DLD1 (cell line): ENCODE results near the gene BRF1.
"Not testable (repeated sequence)": the region's sequence is repeated elsewhere in the genome, so short reads cannot be mapped to it uniquely, and the experiment has no call there.

Experiments used
- in situ Hi-C: cut with HindIII; loops from 2 replicates; pipeline ENCODE4 v1.10.0; 2017; ENCODE audit warnings: low sequenced_read_pairs

The BRF1 gene

GRCh38 chr14:105300542-105301102 lies at the start of gene BRF1:
Gene BRF1 (minus strand): TSS chr14:105301001. CDS start chr14:105300629, 372 bp downstream.
- in situ Hi-C loops, result no loop called here

DNA sequence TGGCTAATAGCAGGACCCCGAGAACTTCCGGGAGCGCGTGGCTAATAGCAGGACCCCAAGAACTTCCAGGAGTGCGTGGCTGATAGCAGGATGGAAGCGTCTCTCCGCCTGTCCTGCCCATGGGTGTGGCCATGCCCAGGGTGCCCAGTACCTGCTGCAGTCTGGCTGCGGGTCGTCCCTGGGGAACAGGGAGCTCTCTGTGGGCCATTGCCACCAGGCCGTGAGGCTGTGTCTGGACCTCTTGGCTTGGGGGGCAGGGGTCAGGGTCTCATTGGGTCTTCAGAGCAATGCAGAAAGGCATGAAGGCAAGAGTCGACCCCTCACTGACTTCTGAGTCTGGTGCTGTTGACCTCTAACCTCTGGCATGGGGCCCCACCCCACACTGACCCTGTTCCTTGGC lies 49.2 kb upstream of the BRF1 start:
- in situ Hi-C loops, result loop anchor here (10.0 kb wide), 1 partner anchor 415 kb away; no protein-coding TSS in a partner anchor

DNA sequence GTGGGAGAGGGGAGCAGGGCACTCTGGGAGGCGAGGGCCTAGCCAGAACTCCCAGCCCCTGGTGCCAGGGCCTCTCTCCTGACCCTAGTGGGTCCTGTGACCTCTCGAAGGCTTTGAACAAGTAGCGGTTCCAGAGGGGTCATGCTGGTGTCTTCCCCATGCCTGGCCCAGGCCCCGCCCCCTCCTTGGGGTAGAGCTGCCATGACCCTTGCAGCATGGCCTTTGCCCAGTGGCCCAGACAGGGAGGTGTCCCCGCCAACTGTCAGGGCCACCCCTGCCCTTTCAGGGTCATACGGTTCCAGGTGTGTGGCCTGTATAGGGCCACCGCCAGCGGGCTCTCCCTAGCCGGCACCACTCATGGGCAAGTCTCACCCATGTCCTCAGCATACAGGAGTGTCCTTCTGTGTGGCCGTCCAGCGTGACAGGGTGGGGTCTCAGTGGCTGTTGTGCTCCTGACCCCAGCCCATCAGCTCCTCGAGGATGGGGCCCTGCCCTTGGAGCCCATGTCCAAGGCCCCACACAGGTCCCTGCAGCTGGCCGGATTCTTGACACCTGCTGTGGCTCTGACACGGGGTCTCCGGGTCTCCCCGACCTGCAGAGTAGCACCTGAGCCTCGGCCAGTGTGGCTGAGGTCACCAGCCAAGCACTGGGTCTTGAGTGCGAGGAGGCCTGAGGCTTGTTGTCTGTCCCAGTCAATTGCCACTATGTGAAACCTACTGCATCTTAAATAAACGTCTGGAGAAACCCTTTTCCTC lies 48.3 kb upstream of the BRF1 start:
- in situ Hi-C loops, result no loop called here

GRCh38 chr14:105348169-105348944 lies 47.6 kb upstream of the BRF1 start:
- in situ Hi-C loops, result no loop called here

GRCh38 chr14:105347587-105347968 lies 46.8 kb upstream of the BRF1 start:
- in situ Hi-C loops, result no loop called here

DNA sequence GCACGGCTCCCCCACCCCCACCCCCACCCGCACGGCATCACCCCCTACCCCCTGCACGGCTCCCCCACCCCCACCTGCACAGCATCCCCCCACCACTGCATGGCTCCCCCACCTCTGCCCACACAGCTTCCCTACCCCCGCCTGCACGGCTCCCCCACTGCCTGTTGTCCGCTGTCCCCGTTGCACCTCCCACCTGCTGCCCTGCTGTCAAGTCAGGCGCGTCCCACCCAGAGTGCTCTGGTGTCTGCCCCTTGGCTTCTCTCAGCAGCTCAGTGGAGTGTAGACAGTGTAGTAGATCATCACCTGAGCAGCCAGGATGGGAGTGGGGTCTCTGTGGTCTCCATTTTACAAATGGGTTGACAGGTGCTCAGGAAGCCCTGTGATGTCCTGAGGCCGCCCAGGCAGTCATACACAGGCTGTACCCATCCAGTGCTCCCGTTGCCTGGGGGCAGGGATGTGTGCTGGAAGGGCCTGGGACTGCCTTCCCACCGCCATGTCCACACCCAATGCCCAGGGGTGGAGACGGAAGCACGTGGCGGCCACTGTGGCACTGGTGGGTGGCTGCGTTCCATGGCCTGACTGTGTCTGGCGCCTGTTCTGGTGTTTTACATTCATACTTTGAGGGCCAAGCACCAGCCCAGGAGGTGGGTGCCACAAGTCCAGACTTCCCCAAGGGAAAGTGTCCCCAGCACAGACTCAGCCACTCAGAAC lies 46.2 kb upstream of the BRF1 start:
- in situ Hi-C loops, result no loop called here

- in situ Hi-C loops, result no loop called here
Observed at GRCh38 chr14:105346200-105346533, 45.4 kb upstream of the BRF1 start.

- in situ Hi-C loops, result no loop called here
Observed at GRCh38 chr14:105343194-105343593, 42.4 kb upstream of the BRF1 start.

- in situ Hi-C loops, result no loop called here
Observed at GRCh38 chr14:105340821-105341733, 40.3 kb upstream of the BRF1 start.

DNA sequence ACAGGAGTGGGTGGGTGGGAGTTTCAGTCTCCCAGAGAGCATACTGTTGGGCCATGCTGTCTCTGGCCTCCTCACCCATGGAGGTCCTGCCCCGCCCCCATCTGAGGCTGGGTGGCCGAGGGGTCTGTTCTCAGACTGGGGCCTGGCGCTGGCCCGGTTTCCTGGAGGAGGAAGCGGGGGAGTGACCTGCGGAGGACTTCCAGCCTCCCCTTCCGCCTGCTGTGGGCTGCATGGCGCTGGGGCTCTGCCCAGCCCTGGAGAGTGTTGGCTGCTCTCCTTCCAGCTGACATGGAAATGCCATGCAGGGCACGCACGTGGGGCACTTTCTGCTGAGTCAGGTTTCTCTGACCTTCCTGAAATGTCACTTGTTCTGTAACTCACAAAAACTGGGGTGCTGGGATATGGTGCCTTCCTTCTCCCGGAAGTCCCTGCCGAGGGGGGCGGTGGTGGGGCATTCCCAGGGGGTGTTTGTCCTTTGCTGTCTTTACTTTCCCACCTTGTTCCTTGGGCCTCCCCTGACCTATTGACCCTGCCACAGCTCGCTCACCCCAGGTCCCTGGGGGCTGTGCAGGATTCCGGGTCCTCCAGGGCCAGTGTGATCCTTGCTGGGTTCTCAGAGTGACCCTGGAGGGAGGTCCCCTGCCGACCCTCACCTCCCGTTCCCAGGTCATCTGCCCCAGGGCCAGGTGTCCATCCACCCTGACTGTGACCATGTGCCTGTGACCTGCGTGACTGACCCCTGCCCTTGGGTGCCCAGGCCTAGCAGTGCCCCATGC lies 37.4 kb upstream of the BRF1 start:
- in situ Hi-C loops, result no loop called here

GRCh38 chr14:105337433-105337832 lies 36.6 kb upstream of the BRF1 start:
- in situ Hi-C loops, result no loop called here

- in situ Hi-C loops, result no loop called here
Observed at GRCh38 chr14:105336477-105337287, 35.9 kb upstream of the BRF1 start.

DNA sequence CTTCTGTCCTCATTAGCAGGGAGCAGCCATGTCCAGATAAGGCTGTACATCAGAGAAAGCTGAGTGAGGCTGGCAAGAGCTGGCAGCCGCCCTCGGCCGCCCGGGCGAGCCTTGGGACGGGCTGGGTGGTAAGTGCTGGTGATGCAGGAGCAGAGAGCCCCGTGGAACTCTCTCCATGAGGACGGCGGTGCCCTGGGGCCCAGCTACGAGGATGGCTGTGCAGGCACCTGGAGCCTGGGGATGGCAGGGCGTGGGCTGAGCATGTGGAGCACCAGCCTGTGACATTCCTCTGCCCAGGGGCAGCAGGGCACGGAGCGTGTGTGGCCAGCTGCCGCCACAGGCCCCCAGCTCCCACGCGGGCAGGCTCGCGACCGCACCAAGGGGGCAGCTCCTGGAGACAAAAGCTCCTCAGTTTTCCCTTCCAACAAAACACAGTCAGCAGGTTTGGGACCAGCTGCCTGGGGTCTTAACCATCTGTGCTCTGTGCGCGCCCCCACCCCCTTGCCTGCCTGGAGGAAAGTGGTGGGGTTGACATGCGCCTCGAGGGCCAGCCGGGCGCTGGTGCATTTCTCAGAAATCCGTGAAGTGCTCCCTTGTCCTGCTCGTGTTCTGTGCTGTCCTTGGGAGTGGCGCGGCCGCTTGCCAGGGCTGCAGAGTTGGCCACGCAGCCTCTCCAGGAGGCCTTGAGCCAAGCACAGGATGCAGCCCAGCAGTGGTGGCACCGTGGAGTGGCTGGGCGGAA lies 35.1 kb upstream of the BRF1 start:
- in situ Hi-C loops, result no loop called here

DNA sequence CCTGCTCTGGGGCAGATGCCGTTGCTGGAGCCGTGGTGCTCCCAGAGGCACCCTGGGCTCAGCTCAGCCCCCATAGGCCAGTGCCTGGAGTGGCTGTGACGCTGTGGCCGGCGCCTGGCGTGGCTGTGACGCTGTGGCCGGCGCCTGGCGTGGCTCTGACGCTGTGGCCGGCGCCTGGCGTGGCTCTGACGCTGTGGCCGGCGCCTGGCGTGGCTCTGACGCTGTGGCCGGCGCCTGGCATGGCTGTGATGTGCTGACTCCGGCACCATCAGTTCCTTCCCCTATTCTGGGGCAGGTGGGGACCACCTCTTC lies 34.4 kb upstream of the BRF1 start:
- in situ Hi-C loops, result not testable (repeated sequence)

- in situ Hi-C loops, result no loop called here
Observed at GRCh38 chr14:105334383-105335230, 33.8 kb upstream of the BRF1 start.

DNA sequence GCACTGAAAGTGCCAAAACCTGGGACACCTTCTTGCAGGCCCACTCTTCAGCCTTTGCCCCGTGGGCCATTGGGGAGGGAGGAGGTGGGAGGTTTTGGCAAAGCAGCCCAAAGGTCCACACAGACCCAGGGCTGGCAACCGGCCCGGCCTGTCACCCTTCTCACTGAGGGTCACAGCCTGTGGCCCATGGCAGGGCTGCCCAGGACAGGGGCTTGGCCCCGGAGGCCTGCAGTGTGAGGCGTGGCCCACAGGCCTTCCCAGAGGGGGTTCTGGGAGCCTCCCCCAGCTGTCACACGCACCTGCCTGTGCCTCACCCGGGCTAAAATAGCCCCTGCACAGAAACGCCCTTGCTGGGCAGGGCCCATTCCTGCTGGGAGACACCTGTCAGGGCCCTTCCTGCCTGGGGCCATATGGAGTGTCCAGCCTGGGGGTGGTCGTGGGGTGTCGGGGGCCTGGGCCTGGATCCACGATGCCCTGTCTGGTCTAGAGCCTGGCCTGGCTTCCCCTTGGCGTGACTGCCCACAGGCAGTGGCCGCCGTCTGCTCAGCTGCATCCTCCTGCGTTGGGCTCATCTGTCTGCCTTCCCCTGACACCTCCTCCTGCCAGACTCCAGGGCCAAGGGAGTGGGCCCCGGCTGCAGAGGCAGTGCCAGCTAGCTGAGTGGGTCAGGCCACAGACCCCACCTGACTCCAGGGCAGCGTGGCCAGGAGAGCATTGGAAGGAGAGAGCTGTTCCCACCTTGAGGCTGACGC lies 33.0 kb upstream of the BRF1 start:
- in situ Hi-C loops, result no loop called here

- in situ Hi-C loops, result no loop called here
Observed at GRCh38 chr14:105333020-105333490, 32.3 kb upstream of the BRF1 start.
